ENCODE measurements around the gene ALKBH3.

Gene ALKBH3

GRCh38 chr11:43933608-43934551, 53.2 kb downstream of the ALKBH3 start:
- peak; percentile 62 for DNase-seq (ENCODE audit: low read depth)
- peak overlapping the region; percentile 27 for H3K4me3 ChIP-seq (ENCODE audit: low read depth, low read length)

- no peak for DNase-seq (ENCODE audit: low read depth)
- H3K4me3 ChIP-seq (ENCODE audit: low read depth, low read length): no peak overlapping the region
Measured at GRCh38 chr11:43934601-43935423, 54.2 kb downstream of the ALKBH3 start.

- H3K4me3 ChIP-seq (ENCODE audit: low read depth, low read length): no peak overlapping the region
- DNase-seq (ENCODE audit: low read depth): no peak
Measured at GRCh38 chr11:43935424-43935979, 54.9 kb downstream of the ALKBH3 start.

- DNase-seq (ENCODE audit: low read depth): no peak
- no peak overlapping the region for H3K4me3 ChIP-seq (ENCODE audit: low read depth, low read length)
Measured at GRCh38 chr11:43936076-43936475, 55.4 kb downstream of the ALKBH3 start.

- no peak overlapping the region for H3K4me3 ChIP-seq (ENCODE audit: low read depth, low read length)
- no peak for DNase-seq (ENCODE audit: low read depth)
Measured at GRCh38 chr11:43937434-43938411, 57.1 kb downstream of the ALKBH3 start.

- H3K4me3 ChIP-seq (ENCODE audit: low read depth, low read length): peak overlapping the region; percentile 56
Measured at GRCh38 chr11:43941257-43941994, 60.8 kb downstream of the ALKBH3 start.

GRCh38 chr11:43942662-43943371, 62.2 kb downstream of the ALKBH3 start:
- DNase-seq (ENCODE audit: low read depth): no peak
- H3K4me3 ChIP-seq (ENCODE audit: low read depth, low read length): peak overlapping the region; percentile 61

More at GRCh38 chr11:43941257-43941994, 60.8 kb downstream of the ALKBH3 start:
- no peak for DNase-seq (ENCODE audit: low read depth)

GRCh38 chr11:43943372-43943930, 62.8 kb downstream of the ALKBH3 start:
- no peak for DNase-seq (ENCODE audit: low read depth)
- peak overlapping the region; percentile 61 for H3K4me3 ChIP-seq (ENCODE audit: low read depth, low read length)

- DNase-seq (ENCODE audit: low read depth): no peak
- H3K4me3 ChIP-seq (ENCODE audit: low read depth, low read length): peak overlapping the region; percentile 61
Measured at GRCh38 chr11:43943931-43944751, 63.5 kb downstream of the ALKBH3 start.

- DNase-seq (ENCODE audit: low read depth): no peak
- peak overlapping the region; percentile 61 for H3K4me3 ChIP-seq (ENCODE audit: low read depth, low read length)
Measured at GRCh38 chr11:43944761-43945311, 64.2 kb downstream of the ALKBH3 start.

GRCh38 chr11:43947003-43947500, 66.4 kb downstream of the ALKBH3 start:
- no peak overlapping the region for H3K4me3 ChIP-seq (ENCODE audit: low read depth, low read length)
- no peak for DNase-seq (ENCODE audit: low read depth)

GRCh38 chr11:43947815-43948214, 67.2 kb downstream of the ALKBH3 start:
- no peak overlapping the region for H3K4me3 ChIP-seq (ENCODE audit: low read depth, low read length)

GRCh38 chr11:43948341-43949225, 68.0 kb downstream of the ALKBH3 start:
- DNase-seq (ENCODE audit: low read depth): no peak

More at GRCh38 chr11:43947815-43948214, 67.2 kb downstream of the ALKBH3 start:
- no peak for DNase-seq (ENCODE audit: low read depth)

GRCh38 chr11:43950311-43950855, 69.8 kb downstream of the ALKBH3 start:
- no peak for DNase-seq (ENCODE audit: low read depth)

More at GRCh38 chr11:43948341-43949225, 68.0 kb downstream of the ALKBH3 start:
- no peak overlapping the region for H3K4me3 ChIP-seq (ENCODE audit: low read depth, low read length)

GRCh38 chr11:43951231-43951630, 70.6 kb downstream of the ALKBH3 start:
- no peak overlapping the region for H3K4me3 ChIP-seq (ENCODE audit: low read depth, low read length)
- DNase-seq (ENCODE audit: low read depth): no peak

More at GRCh38 chr11:43950311-43950855, 69.8 kb downstream of the ALKBH3 start:
- H3K4me3 ChIP-seq (ENCODE audit: low read depth, low read length): no peak overlapping the region
